ENCODE results near the gene PRR20D.
"Not testable (repeated sequence)": the region's sequence is repeated elsewhere in the genome, so short reads cannot be mapped to it uniquely, and the experiment has no call there.

PRR20D gene

DNA sequence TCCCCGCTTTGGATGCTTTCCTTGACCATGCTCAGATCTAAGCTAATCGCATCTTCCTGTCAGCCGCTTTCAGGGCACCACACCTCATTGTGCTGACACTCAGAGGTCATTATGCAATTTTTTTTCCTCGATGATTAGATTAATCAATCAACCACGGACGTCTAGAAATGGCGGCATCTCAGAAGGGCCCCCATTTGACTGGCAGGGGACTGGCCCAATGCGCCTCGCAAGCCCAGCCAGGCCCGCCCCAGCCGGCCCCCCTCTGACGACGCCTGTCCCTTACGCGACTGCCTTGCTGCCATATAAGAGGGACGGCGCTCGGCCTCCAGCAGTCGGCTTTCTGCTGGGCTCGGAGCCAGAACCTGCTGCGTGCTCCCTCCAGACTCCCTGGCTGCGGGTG lies at the start of gene PRR20D:
Gene PRR20D (plus strand): TSS at position 301 of the 400 bp plus-strand sequence. CDS start 387 bp downstream, outside the sequence.
- not testable (repeated sequence) for DNase-seq (ENCODE audit: low read depth in 2 of 2)

DNA sequence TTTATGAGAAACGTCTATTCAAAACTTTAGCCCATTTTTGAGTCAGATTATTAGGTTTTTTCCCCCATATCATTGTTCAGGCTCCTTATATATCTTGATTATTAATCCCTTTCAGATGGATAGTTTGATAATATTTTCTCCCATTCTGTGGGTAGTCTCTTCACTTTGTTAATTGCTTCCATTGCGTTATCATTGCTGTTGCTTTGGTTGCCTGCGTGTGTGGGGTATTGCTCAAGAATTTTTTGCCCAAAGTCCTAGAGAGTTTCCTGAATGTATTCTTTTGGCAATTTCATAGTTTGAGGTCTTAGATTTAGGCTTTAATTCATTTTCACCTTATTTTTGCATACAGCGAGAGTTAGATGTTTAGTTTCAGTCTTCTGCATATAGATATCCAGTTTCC lies 45.5 kb upstream of the PRR20D start:
- no peak for DNase-seq (ENCODE audit: low read depth in 2 of 2)

DNA sequence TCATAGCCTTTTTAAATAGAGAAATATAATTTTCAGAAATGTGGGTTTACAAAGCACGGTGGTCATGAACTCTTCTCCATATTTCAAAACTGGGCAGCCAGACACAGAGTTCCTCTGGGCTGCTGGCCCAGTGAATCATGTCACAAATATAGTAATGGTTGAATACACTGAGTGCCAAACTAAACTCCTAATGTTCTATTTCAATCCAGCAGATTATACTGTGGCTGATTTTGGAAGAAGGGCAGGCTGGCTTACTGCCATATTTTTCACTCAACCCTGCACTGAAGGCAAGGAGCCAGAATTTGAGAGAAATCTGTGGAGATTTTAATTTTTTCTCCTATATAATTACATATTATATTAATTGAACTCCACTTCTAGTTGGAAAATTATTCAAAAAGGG lies 36.8 kb upstream of the PRR20D start:
- DNase-seq (ENCODE audit: low read depth in 2 of 2) = no peak

DNA sequence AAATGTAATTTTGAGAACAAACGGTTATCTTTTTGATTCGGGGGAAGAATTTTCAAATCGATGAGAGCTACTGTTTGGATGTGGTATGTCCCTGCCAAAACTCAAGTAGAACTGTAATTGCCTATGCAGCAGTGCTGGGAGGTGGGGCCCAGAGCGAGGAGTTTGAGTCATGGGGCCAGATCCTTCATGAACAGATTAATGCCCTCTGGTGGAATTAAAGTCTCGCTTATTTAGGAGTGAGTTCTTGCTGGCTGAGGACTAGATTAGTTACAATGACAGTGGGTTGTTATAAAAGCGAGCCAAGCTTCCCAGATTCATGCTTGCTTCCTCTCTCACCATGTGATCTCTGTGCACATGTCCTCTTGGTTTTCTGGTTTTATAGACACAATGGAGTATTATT lies 31.5 kb upstream of the PRR20D start:
- DNase-seq (ENCODE audit: low read depth in 2 of 2) = no peak

DNA sequence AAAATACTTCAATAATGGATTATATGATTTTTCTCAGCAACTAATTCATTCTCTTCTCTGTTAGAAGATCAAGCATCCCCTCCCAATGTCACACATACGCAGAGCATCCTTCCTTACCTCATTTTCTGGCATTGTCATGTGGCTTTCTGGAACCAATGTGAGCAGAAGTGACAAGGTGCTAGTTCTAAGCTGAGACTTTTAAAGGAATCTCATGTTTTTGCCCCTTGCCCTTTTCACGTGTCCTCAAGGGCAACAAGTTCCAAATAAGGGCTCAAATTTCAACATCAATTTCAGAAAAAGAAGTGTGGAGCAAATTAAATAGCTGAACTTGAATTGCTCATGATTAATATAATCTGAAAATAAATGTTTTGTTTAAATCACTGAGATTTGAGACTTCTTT lies 24.3 kb upstream of the PRR20D start:
- DNase-seq (ENCODE audit: low read depth in 2 of 2) = no peak

DNA sequence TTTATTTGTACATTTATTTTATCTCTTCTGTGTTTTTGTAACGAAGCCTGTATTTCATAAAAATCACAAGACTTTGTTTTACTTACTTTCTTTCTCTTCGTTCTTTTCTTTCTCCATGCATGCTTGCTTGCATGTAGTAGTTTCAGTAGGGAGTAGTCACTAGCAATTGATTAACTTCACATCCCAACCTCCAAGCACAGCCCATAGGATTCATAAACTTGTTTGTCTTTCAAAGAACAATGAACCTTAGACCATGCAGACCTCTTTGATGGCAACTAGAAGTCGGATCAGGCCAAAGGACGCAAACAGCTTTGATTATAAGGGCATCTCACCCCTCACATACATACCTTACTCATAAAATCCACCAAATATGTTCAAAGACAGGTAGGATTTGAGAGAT lies 22.8 kb upstream of the PRR20D start:
- no peak for DNase-seq (ENCODE audit: low read depth in 2 of 2)

DNA sequence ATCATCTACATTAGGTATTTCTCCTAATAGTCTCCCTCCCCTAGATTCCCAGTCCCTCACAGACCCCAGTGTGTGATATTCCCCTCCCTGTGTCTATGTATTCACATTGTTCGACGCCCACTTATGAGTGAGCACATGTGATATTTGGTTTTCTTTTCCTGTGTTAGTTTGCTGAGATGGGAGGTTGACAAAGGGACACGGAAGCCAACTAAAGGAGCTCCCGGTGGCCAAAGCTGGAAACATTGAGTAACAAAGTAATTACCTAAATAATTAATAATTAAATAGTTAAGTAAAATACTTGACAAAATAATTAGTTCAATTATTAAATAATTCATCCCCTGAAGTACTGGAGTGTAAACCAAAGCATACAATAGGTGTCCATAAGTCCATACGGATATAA lies 21.4 kb upstream of the PRR20D start:
- no peak for DNase-seq (ENCODE audit: low read depth in 2 of 2)

DNA sequence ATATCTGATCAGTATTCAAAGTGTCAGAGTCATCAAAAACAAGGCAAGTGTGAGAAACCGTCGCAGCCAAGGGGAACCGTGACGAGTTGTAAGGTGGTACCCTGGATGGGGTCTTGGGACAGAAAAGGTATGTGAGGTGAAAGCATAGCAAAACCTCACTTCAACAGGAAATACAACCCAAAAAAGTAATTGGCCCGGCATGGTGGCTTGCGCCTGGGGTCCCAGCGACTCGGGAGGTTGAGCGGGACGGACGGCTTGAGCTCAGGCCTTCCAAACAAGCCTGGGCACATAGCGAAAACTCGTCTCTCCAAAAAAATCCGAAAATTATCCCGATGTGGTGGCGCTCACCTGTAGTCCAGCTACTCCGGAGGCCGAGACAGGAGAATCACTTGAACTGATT lies 20.7 kb upstream of the PRR20D start:
- not testable (repeated sequence) for DNase-seq (ENCODE audit: low read depth in 2 of 2)

DNA sequence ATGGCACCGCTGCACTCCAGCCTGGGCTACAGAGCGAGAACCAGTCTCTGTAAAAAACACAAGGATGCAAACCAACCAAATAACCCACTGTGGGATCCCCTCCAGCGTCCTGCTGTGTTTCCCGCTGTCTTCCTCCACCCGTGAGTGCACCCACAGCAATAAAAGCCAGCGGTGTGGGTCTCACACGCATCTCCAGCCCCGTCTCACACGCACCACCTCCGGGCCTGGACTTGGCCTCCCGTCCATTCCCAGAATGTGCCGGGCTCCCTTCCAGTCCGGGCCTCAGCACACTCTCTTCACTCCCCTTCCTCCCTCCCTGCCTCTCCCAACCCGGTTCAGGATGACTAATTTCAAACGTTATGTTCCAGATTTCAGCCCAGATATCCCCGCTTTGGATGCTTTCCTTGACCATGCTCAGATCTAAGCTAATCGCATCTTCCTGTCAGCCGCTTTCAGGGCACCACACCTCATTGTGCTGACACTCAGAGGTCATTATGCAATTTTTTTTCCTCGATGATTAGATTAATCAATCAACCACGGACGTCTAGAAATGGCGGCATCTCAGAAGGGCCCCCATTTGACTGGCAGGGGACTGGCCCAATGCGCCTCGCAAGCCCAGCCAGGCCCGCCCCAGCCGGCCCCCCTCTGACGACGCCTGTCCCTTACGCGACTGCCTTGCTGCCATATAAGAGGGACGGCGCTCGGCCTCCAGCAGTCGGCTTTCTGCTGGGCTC lies 20.0 kb upstream of the PRR20D start, which contains the start of gene PRR20A:
Gene PRR20A (plus strand): TSS at position 684 of the 734 bp plus-strand sequence. CDS start 387 bp downstream, outside the sequence.
- not testable (repeated sequence) for DNase-seq (ENCODE audit: low read depth in 2 of 2)

DNA sequence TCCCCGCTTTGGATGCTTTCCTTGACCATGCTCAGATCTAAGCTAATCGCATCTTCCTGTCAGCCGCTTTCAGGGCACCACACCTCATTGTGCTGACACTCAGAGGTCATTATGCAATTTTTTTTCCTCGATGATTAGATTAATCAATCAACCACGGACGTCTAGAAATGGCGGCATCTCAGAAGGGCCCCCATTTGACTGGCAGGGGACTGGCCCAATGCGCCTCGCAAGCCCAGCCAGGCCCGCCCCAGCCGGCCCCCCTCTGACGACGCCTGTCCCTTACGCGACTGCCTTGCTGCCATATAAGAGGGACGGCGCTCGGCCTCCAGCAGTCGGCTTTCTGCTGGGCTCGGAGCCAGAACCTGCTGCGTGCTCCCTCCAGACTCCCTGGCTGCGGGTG lies 13.2 kb upstream of the PRR20D start, which contains the start of gene PRR20B:
Gene PRR20B (plus strand): TSS at position 301 of the 400 bp plus-strand sequence. CDS start 387 bp downstream, outside the sequence.
- not testable (repeated sequence) for DNase-seq (ENCODE audit: low read depth in 2 of 2)

DNA sequence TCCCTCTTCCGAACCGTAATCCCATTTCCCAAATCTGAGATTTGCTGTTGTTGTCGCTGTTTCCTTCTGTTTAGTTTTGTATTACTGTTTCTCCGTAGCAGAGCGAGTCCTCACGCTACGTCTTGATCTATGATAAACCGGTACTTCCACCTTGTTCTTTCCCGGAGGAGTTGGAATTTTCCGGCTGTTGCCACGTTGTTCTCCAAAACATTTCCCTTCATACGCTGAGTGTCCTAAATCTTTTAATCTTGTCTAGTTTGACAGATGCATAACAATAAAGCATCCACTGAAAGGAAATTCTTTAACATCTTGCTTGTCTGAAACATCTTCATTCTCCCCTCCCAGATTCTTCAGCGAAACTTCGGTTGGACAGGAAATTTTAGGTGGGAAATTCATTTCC lies 12.3 kb upstream of the PRR20D start:
- not testable (repeated sequence) for DNase-seq (ENCODE audit: low read depth in 2 of 2)

DNA sequence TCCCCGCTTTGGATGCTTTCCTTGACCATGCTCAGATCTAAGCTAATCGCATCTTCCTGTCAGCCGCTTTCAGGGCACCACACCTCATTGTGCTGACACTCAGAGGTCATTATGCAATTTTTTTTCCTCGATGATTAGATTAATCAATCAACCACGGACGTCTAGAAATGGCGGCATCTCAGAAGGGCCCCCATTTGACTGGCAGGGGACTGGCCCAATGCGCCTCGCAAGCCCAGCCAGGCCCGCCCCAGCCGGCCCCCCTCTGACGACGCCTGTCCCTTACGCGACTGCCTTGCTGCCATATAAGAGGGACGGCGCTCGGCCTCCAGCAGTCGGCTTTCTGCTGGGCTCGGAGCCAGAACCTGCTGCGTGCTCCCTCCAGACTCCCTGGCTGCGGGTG lies 6.7 kb upstream of the PRR20D start, which contains the start of gene PRR20C:
Gene PRR20C (plus strand): TSS at position 301 of the 400 bp plus-strand sequence. CDS start 387 bp downstream, outside the sequence.
- DNase-seq (ENCODE audit: low read depth in 2 of 2) = not testable (repeated sequence)

DNA sequence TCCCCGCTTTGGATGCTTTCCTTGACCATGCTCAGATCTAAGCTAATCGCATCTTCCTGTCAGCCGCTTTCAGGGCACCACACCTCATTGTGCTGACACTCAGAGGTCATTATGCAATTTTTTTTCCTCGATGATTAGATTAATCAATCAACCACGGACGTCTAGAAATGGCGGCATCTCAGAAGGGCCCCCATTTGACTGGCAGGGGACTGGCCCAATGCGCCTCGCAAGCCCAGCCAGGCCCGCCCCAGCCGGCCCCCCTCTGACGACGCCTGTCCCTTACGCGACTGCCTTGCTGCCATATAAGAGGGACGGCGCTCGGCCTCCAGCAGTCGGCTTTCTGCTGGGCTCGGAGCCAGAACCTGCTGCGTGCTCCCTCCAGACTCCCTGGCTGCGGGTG lies 6.5 kb downstream of the PRR20D start, which contains the start of gene PRR20E:
Gene PRR20E (plus strand): TSS at position 301 of the 400 bp plus-strand sequence. CDS start 387 bp downstream, outside the sequence.
- DNase-seq (ENCODE audit: low read depth in 2 of 2) = not testable (repeated sequence)

DNA sequence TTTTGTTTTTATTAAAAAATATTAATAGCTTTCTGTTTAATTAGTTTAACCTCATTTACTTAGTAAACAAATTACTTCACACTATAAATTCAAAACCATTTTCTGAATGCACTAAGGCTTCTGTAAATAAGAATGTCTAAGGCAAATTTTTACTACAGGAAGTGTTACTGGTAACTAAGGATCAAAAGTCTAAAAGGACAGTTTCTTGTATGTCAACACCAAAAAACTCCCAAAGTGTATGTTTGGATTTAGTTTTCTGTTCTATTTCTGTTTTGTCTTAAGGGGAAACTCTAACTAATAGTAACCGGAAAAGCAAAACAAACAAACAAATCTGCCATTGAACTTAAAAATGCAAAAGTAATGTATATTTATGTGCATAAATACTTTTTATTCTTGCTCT lies 31.2 kb downstream of the PRR20D start:
- DNase-seq (ENCODE audit: low read depth in 2 of 2) = no peak

DNA sequence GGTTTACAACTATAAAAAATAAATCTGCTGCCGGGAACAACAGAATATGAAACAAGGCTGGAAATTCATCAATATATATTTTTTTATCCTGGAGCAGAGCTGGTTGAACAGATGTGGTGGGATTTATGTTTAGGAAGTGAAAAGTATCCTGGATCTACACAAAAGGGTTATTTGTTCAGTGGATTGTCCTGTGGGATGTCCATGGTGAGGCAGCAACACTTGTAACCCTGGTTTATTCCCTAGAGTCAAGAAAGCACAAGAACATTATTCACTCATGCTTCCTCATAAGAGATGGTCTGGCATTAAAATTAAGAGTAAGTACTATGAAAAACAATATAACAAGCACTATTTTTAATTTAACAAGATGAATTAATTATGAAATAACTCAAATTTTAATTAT lies 52.6 kb downstream of the PRR20D start:
- DNase-seq (ENCODE audit: low read depth in 2 of 2) = no peak

Measured in stimulated activated CD8-positive, alpha-beta memory T cell treated with anti-CD3 and anti-CD28 coated beads, Interleukin-15, amount 100 ng/mL, for 48 hours (primary cell).